Measurements from ENCODE around the gene SPRR4. TPM values are rescaled to one million over a fixed set of nuclear protein-coding genes. Genes with fewer than 3 reads are reported as not detected.
"Not testable (repeated sequence)": the region's sequence is repeated elsewhere in the genome, so short reads cannot be mapped to it uniquely, and the experiment has no call there.

SPRR4 gene
- total RNA-seq, 1 donor from 2014 or later: not detected

DNA sequence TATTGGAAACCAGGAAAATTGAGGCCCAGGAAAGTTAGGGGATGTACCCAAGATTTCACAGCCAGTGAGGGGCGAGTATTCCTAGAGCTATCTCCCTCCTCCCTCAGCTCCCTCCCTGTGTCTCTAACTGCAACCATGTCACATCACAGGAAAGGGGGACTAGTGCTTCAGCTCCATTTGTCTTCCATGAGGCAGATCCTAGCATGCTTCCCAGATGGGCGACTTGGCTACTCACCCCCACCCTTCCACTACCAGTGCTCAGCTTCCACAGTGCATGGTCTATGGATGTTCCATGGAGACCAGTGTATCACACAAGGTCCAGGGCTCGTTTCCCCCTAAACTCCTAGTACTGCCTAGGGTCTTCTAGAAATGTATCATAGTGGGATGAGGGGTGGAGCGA lies 4.6 kb upstream of the SPRR4 start:
- DNase-seq (ENCODE audit: low spot score): no peak

DNA sequence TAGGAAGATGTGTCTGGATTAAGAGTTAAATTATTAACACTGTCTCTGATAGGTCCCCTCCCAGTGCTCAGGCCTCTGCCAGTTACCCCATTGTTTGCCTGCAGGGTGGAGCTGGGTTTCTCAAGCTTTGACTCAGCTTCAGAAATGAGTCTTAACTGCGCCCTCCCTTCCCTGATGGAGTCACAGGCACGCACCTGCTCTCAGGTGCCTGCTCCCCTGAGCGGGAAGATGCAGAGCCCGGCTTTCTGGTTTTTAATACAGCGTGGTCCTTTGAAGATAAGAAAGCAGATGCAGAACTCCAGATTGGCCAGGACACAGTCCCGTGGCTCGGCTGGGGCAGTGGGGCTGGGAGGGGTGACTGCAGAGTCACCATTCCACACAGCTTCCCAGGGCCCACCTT lies 3.2 kb upstream of the SPRR4 start:
- no peak for DNase-seq (ENCODE audit: low spot score)

DNA sequence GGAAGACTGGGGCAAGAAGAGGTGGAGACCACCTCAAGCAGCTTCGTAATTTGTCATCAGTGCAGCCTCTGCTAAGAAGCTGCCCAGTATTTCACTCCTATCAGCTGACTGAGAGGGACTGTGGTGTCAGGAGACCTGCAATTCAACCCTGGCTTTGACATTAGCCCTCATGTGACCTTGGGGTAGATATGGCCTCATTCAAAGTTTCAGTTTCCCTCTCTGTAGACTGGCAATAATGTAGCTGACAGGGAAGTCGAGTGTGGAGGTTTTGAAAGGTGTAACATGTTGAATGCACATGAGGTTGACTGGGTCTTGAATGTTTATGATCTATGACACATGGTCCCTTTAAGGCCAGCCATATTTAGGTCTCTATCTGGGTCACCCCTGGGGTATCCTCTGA lies 2.2 kb upstream of the SPRR4 start:
- DNase-seq (ENCODE audit: low spot score): no peak

DNA sequence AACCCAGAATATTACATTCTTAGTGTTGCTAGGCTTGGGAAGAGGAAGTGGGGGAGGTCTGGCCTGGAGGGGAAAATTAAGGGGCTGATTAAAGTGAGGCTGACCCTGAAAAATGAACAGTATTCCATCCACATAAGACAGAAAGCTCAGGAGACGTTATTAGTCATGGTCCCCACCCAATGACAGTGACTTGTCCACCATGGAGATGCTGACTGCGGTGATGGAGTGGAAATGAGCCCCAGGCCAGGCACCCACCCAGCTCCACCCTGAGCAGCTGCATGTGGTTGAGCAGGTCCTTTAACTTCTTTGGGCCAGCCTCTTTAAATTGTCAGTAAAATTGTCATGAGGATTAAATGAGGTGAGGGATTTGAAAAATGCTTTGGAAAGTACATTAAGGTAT lies 1.4 kb upstream of the SPRR4 start:
- no peak for DNase-seq (ENCODE audit: low spot score)

DNA sequence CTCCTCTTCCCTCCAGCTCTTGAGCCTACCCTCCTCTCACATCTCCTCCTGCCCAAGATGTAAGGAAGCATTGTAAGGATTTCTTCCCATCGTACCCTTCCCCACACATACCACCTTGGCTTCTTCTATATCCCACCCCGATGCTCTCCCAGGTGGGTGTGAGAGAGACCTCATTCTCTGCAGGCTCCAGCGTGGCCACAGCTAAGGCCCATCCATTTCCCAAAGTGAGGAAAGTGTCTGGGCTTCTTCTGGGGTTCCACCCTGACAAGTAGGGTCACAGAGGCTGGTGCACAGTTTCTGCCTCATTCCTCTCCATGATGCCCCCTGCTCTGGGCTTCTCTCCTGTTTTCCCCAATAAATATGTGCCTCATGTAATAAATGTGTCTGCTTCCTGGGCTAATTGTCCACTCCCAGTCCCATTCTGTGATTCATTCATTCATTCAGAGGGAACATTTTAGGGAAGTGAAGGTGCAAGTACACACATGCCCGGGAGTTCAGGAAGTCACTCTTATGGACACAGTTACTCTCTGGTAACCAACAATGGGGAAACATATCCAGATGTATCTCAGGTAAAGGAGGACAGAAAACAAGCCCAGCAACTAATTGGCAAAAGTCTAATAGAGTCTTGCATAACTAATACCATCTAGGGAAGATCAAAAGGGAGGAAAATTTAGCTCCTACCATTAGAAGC lies 1.9 kb downstream of the SPRR4 start:
- no peak for DNase-seq (ENCODE audit: low spot score)

DNA sequence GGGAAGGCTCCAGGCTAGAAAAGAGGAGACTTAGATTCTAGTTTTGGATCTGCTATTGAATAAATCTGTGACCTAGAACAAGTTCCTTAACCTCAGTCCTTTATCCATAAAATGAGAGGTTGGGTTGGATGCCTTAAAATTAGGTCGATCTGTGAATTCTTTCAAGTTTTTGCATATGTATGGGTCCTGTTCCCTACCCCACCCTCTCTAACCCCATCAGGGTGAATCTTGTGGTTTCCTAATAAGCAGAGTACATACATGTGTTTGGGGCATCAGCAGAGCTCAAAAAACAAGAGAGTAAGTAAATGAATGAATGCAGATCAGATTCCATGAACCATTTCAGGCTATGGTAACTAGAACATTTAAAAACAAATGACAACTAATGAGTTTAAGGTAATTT lies 6.2 kb downstream of the SPRR4 start:
- no peak for DNase-seq (ENCODE audit: low spot score)

DNA sequence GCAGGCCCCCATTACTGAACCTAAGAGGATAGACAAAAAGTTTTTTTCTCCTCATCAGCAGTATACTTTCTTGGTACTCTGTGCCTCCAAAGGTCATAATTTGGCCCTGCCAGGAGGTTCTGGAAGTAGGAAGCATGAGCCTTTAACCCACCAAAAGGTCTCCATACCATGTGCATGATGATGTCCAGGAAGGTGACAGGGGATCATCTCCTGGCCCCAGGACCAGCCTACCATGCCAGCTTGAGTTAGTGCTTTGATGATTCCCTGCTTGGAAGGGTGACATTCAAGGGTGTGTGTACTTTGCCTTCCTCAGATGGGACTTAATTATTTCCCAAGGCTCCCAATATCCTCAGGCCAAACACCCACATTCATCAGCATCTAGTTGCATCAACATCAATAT lies 7.2 kb downstream of the SPRR4 start:
- DNase-seq (ENCODE audit: low spot score): no peak

DNA sequence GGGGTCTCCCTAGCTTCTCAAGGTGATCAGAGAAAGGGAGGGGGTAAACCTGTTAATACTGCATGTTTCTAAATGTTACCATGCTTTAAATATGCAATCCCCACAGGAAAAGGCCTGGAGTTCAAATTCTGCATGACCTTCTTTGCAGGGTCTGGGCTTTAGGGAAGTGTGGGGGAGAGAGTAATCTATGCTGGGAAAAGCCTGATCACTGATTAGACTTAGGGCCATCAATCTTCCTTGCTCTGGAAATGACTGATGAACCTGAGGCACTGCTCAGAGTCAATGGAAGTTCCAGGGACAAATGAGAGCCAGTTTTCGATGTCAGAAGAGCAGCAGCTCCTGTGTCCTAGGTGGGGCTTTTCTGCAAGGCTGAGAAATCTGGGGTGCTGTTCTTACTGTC lies 10.2 kb downstream of the SPRR4 start:
- no peak for DNase-seq (ENCODE audit: low spot score)

DNA sequence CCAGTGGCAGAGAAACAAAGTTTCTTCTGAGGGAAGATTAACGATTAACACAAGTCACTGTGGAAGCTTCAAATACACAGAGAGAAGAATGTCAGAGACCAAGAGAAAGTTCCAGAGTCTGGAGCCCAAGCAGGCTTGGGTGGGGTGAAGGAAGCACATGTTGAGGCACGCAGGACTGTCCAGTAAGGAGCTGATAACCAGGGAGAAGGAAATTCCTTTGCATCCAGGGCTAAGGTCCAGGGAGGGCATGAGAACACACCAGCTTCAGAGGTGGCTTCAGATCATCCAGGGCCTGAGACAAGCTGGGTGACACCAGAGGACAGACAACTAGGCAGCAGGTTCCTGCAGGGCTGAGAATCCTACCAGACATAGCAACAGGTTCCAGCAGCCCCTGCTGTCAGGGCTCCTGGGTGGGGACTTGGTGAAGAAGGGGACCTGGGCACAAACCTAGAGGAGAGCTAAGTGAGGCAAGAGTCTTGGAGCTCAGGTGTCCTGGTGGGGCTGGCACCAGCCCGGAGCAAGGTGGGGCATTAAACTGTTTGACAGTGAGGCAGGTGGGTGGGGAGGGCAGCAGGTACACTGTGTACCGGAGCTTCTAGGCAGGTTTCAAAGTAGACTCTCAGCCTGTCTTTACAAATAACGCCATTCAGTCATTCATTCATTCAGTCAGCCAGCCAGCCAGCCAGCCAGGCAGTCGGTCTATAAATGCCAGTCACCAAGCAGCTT lies 10.9 kb downstream of the SPRR4 start:
- no peak for DNase-seq (ENCODE audit: low spot score)

DNA sequence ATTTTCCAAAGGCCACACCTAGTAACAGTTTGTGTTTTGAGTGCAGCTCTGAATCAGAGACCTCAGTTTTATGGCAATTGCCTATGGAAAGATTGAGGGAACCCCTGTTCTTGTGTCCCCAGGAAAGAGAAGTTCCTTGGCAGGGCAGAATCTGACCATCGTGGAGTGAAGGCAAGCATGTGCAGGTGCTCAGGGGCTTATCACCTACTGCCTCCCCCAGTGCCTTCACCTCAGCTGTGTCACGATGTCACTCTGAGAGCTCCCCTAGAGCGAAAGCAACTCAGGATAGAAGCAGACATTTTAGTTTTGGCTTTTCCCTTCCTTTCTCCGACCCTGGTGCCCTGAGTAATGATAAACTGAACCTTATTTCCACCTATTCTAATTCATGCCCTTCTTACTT lies 11.6 kb downstream of the SPRR4 start:
- DNase-seq (ENCODE audit: low spot score): no peak

DNA sequence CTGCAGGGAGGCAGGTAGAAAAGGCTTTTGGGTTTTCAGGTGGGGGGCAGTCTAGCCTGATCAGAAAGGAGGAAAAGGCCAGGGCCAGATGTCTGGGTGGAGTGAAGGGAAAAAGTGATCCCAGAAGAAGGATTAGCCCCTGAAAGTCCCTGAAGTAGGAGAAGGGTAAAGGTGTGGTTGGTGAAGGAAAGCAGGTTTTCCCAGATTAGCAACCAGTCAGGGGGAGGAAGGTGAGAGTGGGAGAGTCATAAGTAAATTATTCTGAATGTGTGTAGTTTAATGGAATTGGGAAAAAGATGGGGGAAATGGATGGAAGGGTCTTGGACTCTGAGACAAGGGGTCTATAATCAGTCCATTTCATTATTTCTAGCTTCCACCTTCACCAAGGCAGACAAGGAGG lies 12.8 kb downstream of the SPRR4 start:
- DNase-seq (ENCODE audit: low spot score): no peak

DNA sequence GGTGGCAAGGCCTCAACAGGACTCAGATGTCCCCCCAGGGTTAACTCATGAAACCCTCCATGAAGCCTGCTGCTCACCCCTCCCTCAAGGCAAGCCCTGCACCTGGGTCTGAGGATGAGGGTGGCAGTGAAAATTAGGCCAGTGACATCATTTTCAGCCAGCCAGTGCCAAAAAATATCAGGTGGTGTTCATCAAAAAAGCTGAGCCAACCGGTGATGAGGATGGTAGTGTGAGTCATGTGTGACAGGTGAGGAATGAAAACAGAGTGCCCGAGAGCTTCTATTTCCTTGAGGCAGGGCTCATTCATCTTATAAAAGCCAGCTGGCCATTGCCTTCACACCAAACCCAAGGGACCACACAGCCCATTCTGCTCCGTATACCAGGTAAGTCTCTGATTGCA lies 13.3 kb downstream of the SPRR4 start, which contains the start of gene SPRR1A:
SPRR1A (plus strand) TSS at position 339 of the 400 bp plus-strand sequence. CDS start 1,150 bp downstream, outside the sequence.
- DNase-seq (ENCODE audit: low spot score): no peak

DNA sequence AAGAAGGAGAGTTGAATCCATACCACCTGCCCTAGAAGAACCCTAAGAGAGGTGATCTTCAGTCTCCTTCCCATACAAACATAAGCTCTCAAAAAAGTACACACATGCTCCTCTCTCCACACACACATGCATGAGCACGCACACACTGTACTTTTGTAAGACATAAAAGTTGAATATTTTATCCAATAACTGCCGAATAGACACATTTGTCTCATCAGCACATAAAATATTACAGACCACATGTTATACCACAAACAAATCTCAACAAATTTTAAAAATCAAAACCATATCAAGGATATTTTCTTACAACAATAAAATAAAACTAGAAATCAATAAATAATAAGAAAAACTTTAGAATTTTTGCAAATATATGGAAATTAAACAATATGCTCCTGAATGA lies 16.1 kb downstream of the SPRR4 start:
- no peak for DNase-seq (ENCODE audit: low spot score)

DNA sequence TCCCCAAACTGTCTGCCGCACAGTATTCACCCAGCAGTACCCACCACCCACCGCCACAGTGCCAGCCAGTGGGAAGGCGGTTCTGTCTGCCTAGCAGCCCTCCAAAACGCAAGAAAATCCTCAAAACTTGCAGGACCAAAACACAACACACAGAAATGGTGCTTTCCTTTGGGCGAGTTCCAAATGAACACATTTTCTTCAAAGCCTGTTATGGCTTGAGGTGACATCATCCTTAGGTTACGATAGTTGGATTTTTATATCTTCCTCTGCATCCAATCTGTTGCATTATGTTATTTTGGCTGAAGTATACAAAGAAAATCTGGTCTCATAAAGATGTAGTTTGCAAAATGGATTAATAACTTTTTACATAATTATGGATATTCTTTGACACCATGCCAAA lies 22.7 kb downstream of the SPRR4 start:
- DNase-seq (ENCODE audit: low spot score): no peak

DNA sequence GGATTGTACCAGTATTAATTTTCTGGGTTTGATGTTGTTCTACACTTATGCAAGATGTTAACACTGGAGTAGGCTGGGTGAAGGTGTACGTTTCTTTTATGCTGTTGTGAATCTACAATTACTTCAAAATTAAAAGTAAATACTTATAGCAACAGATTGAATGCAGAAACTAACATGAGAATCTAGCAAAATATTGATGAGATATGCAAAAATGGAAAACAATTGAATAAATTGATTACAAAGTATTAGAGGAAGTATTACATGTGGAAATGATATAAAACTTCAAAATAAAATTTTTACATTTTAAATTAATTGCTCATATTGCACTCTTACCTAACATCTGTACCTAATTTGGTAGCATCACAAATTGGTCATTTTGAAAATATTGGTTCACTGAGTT lies 25.4 kb downstream of the SPRR4 start:
- no peak for DNase-seq (ENCODE audit: low spot score)

DNA sequence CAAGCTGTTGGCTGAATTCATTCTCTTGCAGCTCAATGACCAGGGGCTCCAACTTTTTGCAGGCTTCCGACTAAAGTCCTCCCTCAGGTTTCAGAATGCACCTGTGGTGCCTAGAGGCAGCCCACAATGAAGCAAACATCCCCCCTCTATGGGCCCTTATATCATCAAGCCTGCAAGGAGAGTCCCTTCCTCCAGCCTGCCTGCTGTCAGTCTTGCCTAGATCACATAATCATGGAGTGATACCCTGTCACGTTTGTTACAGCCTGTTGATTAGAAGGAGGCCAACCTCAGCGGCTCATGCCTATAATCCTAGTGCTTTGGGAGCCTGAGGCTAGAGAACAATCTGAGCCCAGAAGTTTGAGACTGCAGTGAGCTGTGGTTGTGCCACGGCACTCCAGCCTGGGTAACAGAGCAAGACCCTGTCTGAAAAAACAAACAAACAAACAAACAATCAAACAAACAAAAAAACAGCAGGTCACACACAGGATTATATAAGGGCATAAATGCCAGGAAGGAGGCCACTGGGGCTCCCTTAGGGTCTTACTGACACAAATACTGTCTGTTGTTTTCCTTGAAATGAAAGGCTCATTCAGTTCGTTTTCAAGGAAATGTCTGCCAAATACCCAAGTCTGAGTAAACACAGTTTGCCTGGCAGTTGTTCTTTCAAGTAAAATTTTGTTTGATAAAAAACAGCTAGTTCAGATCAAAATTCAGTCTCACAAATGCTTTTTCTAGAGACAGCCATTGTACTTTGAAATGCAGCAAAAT lies 26.4 kb downstream of the SPRR4 start:
- no peak for DNase-seq (ENCODE audit: low spot score)

DNA sequence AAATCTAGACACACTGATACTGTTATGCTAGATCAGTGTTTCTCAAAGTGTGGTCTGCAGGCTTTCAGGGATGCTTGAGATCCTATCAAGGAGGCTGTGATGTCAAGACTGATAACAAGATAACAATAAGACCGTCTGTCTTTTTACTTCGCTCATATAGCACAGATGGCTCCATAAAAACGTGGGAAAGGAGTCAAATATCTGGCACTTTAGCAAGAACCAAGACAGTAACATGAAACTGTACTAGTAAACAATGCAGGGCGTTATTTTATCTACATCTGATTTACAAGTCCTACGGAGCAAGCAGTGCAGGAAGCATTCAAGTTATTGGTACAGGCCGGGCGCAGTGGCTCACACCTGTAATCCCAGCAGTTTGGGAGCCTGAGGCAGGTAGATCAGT lies 27.5 kb downstream of the SPRR4 start:
- DNase-seq (ENCODE audit: low spot score): no peak

DNA sequence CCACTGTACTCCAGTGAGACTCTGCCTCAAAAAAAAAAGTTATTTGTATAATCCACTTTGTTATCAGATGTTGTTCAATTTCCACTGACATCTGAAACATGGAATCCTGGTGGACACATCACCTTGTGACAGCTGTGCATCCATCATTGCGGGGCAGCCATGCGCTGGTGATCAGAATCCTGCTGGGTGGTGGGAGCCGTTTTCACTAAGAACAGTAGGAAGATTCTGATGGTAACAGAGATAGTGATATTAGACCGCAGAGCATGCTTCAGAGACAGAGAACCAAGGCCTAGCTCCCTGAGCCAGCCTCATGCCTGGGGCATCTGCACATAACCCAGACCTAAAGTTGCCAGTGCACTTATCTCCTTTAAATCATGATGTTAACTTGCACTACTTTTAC lies 28.0 kb downstream of the SPRR4 start:
- no peak for DNase-seq (ENCODE audit: low spot score)

DNA sequence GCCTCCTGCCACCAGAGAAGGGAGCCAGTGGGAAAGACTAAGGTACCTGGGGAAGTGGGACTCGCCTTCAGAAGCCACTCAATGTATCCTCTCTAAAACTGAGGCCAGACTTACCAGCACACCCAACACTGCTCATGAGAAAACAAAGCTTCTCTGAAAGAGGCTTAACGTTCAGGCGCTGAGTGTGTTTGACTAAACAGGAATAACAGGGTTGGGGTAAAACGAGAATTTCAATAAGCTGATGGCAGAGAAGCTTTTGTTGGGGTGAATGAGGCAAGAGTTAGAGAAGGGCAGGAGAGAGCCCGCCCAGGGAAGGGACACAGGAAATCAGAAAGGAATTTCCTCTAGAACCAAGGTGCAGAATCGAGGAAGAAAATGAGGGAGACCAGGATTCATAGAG lies 29.4 kb downstream of the SPRR4 start:
- no peak for DNase-seq (ENCODE audit: low spot score)

DNA sequence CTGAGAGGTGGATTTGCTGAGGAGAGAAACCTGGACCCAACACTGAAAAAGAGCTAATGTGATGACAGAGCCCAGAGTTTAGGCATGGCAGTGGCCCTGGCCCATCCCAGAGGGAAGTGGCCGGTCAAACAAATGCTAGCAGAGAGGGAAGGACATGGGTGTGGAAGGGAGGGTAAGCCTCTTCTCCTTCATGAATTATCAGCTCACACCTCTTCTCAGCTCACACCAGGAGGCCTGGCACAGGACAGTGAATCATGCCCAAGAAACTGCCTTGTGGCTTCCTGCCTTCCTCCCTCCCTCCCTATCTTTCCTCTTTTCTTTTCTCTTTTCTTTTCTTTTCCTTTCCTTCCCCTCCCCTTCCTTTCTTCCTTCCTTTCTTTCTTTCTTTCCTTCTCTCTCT lies 29.8 kb downstream of the SPRR4 start:
- no peak for DNase-seq (ENCODE audit: low spot score)

DNA sequence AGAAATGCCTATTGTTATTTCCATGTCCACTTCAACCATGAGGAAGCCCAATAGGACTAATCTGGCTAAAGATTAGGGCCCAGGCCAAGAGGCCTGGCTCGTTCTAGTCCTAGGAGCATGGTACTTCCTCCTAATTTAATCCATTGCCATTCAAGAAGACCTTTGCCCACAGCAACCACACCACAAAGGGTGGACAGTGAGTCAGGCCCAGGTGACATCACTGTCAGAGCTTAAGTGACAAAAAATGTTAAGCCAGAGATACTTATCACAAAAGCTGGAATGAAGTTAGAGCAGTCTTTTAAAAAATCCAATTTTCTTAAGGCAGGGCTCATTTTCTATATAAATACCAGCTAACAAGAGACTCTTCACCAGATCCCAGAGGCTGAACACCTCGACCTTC lies 30.9 kb downstream of the SPRR4 start, which contains the start of gene SPRR3:
SPRR3 (plus strand) TSS at position 368 of the 400 bp plus-strand sequence. CDS start 1,272 bp downstream, outside the sequence.
- DNase-seq (ENCODE audit: low spot score): no peak

DNA sequence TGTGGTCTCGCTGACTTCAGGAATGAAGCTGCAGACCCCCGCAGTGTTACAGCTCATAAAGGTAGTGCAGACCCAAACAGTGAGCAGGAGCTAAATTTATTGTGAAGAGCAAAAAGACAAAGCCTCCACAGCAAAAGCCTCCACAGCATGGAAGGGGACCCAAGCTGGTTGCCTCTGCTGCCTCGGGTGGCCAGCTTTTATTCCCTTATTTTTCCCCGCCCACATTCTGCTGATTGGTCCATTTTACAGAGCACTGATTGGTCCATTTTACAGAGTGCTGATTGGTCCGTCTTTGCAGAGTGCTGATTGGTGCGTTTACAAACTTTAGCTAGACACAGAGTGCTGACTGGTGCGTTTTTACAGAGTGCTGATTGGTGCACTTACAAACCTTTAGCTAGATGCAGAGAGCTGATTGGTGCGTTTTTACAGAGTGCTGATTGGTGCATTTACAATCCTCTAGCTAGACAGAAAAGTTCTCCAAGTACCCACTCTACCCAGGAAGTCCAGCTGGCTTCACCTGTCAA lies 40.8 kb downstream of the SPRR4 start:
- not testable (repeated sequence) for DNase-seq (ENCODE audit: low spot score)
